ENCODE measurements around the gene FRMPD2. TPM values are rescaled to one million over a fixed set of nuclear protein-coding genes. Genes with fewer than 3 reads are reported as not detected.

FRMPD2 gene
- total RNA-seq, 1 experiment from 2014 or later, result 0.44 TPM

DNA sequence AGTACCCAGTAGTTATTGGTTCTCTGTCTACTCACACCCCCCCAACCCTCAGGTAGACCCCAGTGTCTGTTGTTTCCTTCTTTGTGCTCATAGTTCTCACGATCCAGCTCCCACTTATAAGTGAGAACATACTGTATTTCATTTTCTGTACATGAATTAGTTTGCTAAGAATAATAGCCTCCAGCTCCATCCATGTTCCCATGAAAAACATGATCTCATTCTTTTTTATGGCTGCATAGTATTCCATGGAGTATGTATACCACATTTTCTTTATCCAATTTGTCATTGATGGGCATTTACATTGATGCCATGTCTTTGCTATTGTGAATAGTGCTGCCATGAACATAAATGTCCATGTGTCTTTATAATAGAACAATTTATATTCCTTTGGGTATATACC, 2.6 kb upstream of the FRMPD2 start:
- no CpG with 5 or more reads among the region's 1 CpG for WGBS (ENCODE audit: extremely low coverage, insufficient read length, low lambda C conversion rate)
- no peak overlapping the region for H2AK5ac ChIP-seq (ENCODE audit: insufficient read length, low read length)
- peaks cover 9% of the 10 kb centered on the region in 2 experiments for H3K4me1 Mint-ChIP-seq

More for the DNA sequence above, 2.6 kb upstream of the FRMPD2 start:
- peaks cover 7 to 13% of the 10 kb centered on the region in 2 experiments for H3K9me3 Mint-ChIP-seq
- H3K27ac Mint-ChIP-seq, result no peak overlapping the region
- Histone ChIP-seq H3K18ac (ENCODE audit: insufficient read length, low read depth, low read length) (no peak overlapping the region), H3K9me3 (ENCODE audit: control insufficient read depth, low read depth, low read length) (no peaks in the 10 kb centered on the region), H3K27me3 (ENCODE audit: insufficient read depth, low read length) (no peaks in the 10 kb centered on the region), H4K8ac (replicated peaks; ENCODE audit: insufficient read length, low read depth, low read length) (no peak overlapping the region), H3K9ac (ENCODE audit: extremely low read depth, insufficient read length, low read length) (no peak overlapping the region), H3T11ph (ENCODE audit: low read length) (no peak overlapping the region), H3K79me2 (ENCODE audit: insufficient read depth, low read length) (no peaks in the 10 kb centered on the region), H2BK12ac (ENCODE audit: insufficient read length, low read depth, low read length) (no peak overlapping the region), H3K4ac (ENCODE audit: low read depth, low read length) (no peak overlapping the region), H3K14ac (ENCODE audit: insufficient read depth, low read length) (no peak overlapping the region), H3K27ac (ENCODE audit: insufficient read length, low read depth, low read length) (no peak overlapping the region), H4K5ac (ENCODE audit: insufficient read length, low read depth, low read length) (no peak overlapping the region), H2BK15ac (ENCODE audit: low read depth, low read length) (no peak overlapping the region), H2AFZ (ENCODE audit: low read length) (no peak overlapping the region), H4K91ac (ENCODE audit: insufficient read length, low read depth, low read length) (no peak overlapping the region), H3K4me1 (ENCODE audit: insufficient read depth, low read length) (no peaks in the 10 kb centered on the region), H3K79me1 (ENCODE audit: insufficient read depth, low read depth, low read length, poor library complexity, severe bottlenecking) (no peaks in the 10 kb centered on the region), H2BK20ac (ENCODE audit: low read depth, low read length, poor library complexity, severe bottlenecking) (no peak overlapping the region), H3K23me2 (ENCODE audit: insufficient read length, low read depth, low read length, poor library complexity, severe bottlenecking) (no peaks in the 10 kb centered on the region), H4K20me1 (ENCODE audit: control insufficient read depth, insufficient read depth, insufficient read length) (no peaks in the 10 kb centered on the region), H3K56ac (ENCODE audit: insufficient read length, low read depth, low read length) (no peak overlapping the region), H3K23ac (ENCODE audit: insufficient read length, low read depth, low read length) (no peak overlapping the region), H3K4me2 (ENCODE audit: insufficient read depth, insufficient read length, low read length) (no peak overlapping the region), H2BK120ac (ENCODE audit: low read depth, low read length, poor library complexity, severe bottlenecking) (no peak overlapping the region), H2BK5ac (ENCODE audit: insufficient read length, low read length) (no peak overlapping the region)
- TF ChIP-seq, protein P1, sequence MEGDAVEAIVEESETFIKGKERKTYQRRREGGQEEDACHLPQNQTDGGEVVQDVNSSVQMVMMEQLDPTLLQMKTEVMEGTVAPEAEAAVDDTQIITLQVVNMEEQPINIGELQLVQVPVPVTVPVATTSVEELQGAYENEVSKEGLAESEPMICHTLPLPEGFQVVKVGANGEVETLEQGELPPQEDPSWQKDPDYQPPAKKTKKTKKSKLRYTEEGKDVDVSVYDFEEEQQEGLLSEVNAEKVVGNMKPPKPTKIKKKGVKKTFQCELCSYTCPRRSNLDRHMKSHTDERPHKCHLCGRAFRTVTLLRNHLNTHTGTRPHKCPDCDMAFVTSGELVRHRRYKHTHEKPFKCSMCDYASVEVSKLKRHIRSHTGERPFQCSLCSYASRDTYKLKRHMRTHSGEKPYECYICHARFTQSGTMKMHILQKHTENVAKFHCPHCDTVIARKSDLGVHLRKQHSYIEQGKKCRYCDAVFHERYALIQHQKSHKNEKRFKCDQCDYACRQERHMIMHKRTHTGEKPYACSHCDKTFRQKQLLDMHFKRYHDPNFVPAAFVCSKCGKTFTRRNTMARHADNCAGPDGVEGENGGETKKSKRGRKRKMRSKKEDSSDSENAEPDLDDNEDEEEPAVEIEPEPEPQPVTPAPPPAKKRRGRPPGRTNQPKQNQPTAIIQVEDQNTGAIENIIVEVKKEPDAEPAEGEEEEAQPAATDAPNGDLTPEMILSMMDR (conservative IDR thresholded peaks at IDR 0.05), result no peak
- no peak for DNase-seq
- H3K36me3 Mint-ChIP-seq (ENCODE audit: insufficient read depth in 1 of 3, low read depth in 3 of 3), result no peaks in the 10 kb centered on the region; a peak in 1 of 7 replicates
- peaks cover 3% of the 10 kb centered on the region; the same call in 1 of the 2 replicates for H3K27me3 Mint-ChIP-seq (ENCODE audit: low read depth)
- no peak overlapping the region for H3K4me3 Mint-ChIP-seq

All from H9 (cell line).